ENCODE measurements around the gene JOSD2. TPM values are rescaled to one million over a fixed set of nuclear protein-coding genes. Genes with fewer than 3 reads are reported as not detected.
A peak's percentile ranks its signal among the peaks of the same experiment; 100 is the strongest.

JOSD2 gene
- total and polyA plus RNA-seq, 2 donors (not counting 3 experiments of a cell fraction or from before 2014, with no cell fraction given), result 37.4 to 62.8 TPM

- H3K9me3 ChIP-seq (replicated peaks; ENCODE audit: control insufficient read depth, insufficient read depth, low read length), result no peaks in the 10 kb centered on the region
- ChIA-PET POLR2A (no interaction called here), CTCF (interaction anchor here (0.7 to 7.4 kb wide), 6 partner anchors 13 to 109 kb away, joined by 3 to 144 read pairs (median 3); no protein-coding TSS in a partner anchor)
- TF ChIP-seq CTCF (IDR thresholded peaks at IDR 0.05; ENCODE audit: extremely low read depth in 1 of 2, insufficient read depth in 1 of 2, low read depth in 1 of 2, low read length in 2 of 2), result peak; percentile 27 to 29
- no peak for TF ChIP-seq EZH2 (IDR thresholded peaks at IDR 0.05; ENCODE audit: borderline replicate concordance, low read depth, low read length, severe bottlenecking)
- no peak overlapping the region for H3K27ac ChIP-seq (ENCODE audit: insufficient read depth, low read depth, low read length)
- H3K27me3 ChIP-seq (ENCODE audit: control insufficient read depth in 2 of 2, insufficient read depth in 2 of 2, low read length in 2 of 2), result no peaks in the 10 kb centered on the region
- no peaks in the 10 kb centered on the region for H3K4me1 ChIP-seq (ENCODE audit: control insufficient read depth, extremely low read depth, insufficient read depth, low read length)
- H3K4me3 ChIP-seq (replicated peaks in 1 of 3; ENCODE audit: insufficient read depth in 1 of 3, low read depth in 1 of 3, low read length in 3 of 3), result no peak overlapping the region
- BruUV-seq (replicated peaks), result no TSS peak
- DNase-seq (ENCODE audit: low read depth, low spot score) (no peak), FAIRE-seq (no peak)
- H3K79me2 ChIP-seq (ENCODE audit: control insufficient read depth, insufficient read depth, low read length), result no peaks in the 10 kb centered on the region
- H3K4me2 ChIP-seq (ENCODE audit: insufficient read depth, low read length), result no peak overlapping the region
- H4K20me1 ChIP-seq (replicated peaks; ENCODE audit: control insufficient read depth, extremely low read depth, insufficient read depth, low read length), result no peaks in the 10 kb centered on the region
- no peak overlapping the region for H2AFZ ChIP-seq (ENCODE audit: low read depth, low read length)
- intact Hi-C loops (cut with micrococcal nuclease) (no loop called here), dilution Hi-C loops (cut with MboI; ENCODE audit: extremely low pct_ligation_motif_present, low sequenced_read_pairs) (no loop called here)
- no peak overlapping the region for H3K9ac ChIP-seq (replicated peaks; ENCODE audit: extremely low read depth, insufficient read depth, low read length)
- no peaks in the 10 kb centered on the region for H3K9me1 ChIP-seq (replicated peaks; ENCODE audit: control insufficient read depth, extremely low read depth, insufficient read depth, low read length)
- H3K36me3 ChIP-seq (ENCODE audit: control insufficient read depth in 2 of 2, extremely low read depth in 1 of 2, insufficient read depth in 2 of 2, low read length in 2 of 2), result no peaks in the 10 kb centered on the region
These were observed 44.8 kb downstream of the JOSD2 start for GRCh38 chr19:50465986-50466705.

GRCh38 chr19:50465000-50465399 is 46.0 kb downstream of the JOSD2 start:
- POLR2A ChIA-PET, result no interaction called here
- H3K79me2 ChIP-seq (ENCODE audit: control insufficient read depth, insufficient read depth, low read length), result no peaks in the 10 kb centered on the region
- TF ChIP-seq POLR2A (IDR thresholded peaks at IDR 0.05; ENCODE audit: low read depth, low read length), result no peak
- no peak for TF ChIP-seq GATA2 (IDR thresholded peaks at IDR 0.05; ENCODE audit: insufficient read depth, insufficient read length, low read depth, low read length)
- TF ChIP-seq EZH2 (IDR thresholded peaks at IDR 0.05; ENCODE audit: borderline replicate concordance, low read depth, low read length, severe bottlenecking), result no peak
- TF ChIP-seq FOS (IDR thresholded peaks at IDR 0.05; ENCODE audit: borderline replicate concordance, insufficient read depth, low read length), result no peak
- no peak for TF ChIP-seq POLR2AphosphoS5 (IDR thresholded peaks at IDR 0.05; ENCODE audit: insufficient read depth, low read depth, low read length)
- TF ChIP-seq MYC (IDR thresholded peaks at IDR 0.05; ENCODE audit: low read depth, low read length), result no peak
- TF ChIP-seq CTCF (IDR thresholded peaks at IDR 0.05; ENCODE audit: extremely low read depth in 1 of 2, insufficient read depth in 1 of 2, low read depth in 1 of 2, low read length in 2 of 2), result no peak
- no peak for TF ChIP-seq JUN (IDR thresholded peaks at IDR 0.05; ENCODE audit: borderline replicate concordance, insufficient read depth, insufficient read length, low read depth)
- TF ChIP-seq, protein P1, sequence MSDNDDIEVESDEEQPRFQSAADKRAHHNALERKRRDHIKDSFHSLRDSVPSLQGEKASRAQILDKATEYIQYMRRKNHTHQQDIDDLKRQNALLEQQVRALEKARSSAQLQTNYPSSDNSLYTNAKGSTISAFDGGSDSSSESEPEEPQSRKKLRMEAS (IDR thresholded peaks at IDR 0.05; ENCODE audit: insufficient read depth, insufficient read length), result no peak

More at GRCh38 chr19:50465000-50465399, 46.0 kb downstream of the JOSD2 start:
- Histone ChIP-seq H3K4me1 (ENCODE audit: control insufficient read depth, extremely low read depth, insufficient read depth, low read length) (no peaks in the 10 kb centered on the region), H3K36me3 (ENCODE audit: control insufficient read depth in 2 of 2, extremely low read depth in 1 of 2, insufficient read depth in 2 of 2, low read length in 2 of 2) (no peaks in the 10 kb centered on the region), H3K27ac (ENCODE audit: insufficient read depth, low read depth, low read length) (no peak overlapping the region), H3K9me3 (replicated peaks; ENCODE audit: control insufficient read depth, insufficient read depth, low read length) (no peaks in the 10 kb centered on the region), H3K9me1 (replicated peaks; ENCODE audit: control insufficient read depth, extremely low read depth, insufficient read depth, low read length) (no peaks in the 10 kb centered on the region), H2AFZ (ENCODE audit: low read depth, low read length) (no peak overlapping the region), H4K20me1 (replicated peaks; ENCODE audit: control insufficient read depth, extremely low read depth, insufficient read depth, low read length) (no peaks in the 10 kb centered on the region), H3K4me2 (ENCODE audit: insufficient read depth, low read length) (no peak overlapping the region), H3K4me3 (replicated peaks in 1 of 3; ENCODE audit: insufficient read depth in 1 of 3, low read depth in 1 of 3, low read length in 3 of 3) (no peak overlapping the region), H3K27me3 (ENCODE audit: control insufficient read depth in 2 of 2, insufficient read depth in 2 of 2, low read length in 2 of 2) (no peaks in the 10 kb centered on the region), H3K9ac (replicated peaks; ENCODE audit: extremely low read depth, insufficient read depth, low read length) (no peak overlapping the region)
- FAIRE-seq (no peak), DNase-seq (ENCODE audit: low read depth, low spot score) (no peak)
- BruUV-seq (replicated peaks), result no TSS peak
- CTCF ChIA-PET, result interaction anchor here (2.8 to 7.4 kb wide), 2 partner anchors 96 to 108 kb away, joined by 17 to 144 read pairs; no protein-coding TSS in a partner anchor
- dilution Hi-C loops (cut with MboI; ENCODE audit: extremely low pct_ligation_motif_present, low sequenced_read_pairs) (no loop called here), intact Hi-C loops (cut with micrococcal nuclease) (no loop called here)

Measured in endothelial cell of umbilical vein (primary cell).